ENCODE results near the gene NOX5.
"Not testable (repeated sequence)": the region's sequence is repeated elsewhere in the genome, so short reads cannot be mapped to it uniquely, and the experiment has no call there.

NOX5 gene

GRCh38 chr15:69014454-69014853 lies at the start of gene NOX5:
NOX5 (plus strand) TSS chr15:69014695; CDS start chr15:69014736, 41 bp downstream.
- DNase-seq (ENCODE audit: low read depth): no peak

GRCh38 chr15:68966996-68967395 lies 47.5 kb upstream of the NOX5 start:
- no peak for DNase-seq (ENCODE audit: low read depth)

GRCh38 chr15:68967948-68968347 lies 46.5 kb upstream of the NOX5 start:
- no peak for DNase-seq (ENCODE audit: low read depth)

GRCh38 chr15:68969298-68969697 lies 45.2 kb upstream of the NOX5 start:
- no peak for DNase-seq (ENCODE audit: low read depth)

- no peak for DNase-seq (ENCODE audit: low read depth)
Measured at GRCh38 chr15:68972201-68973065, 42.1 kb upstream of the NOX5 start.

GRCh38 chr15:68975651-68976160 lies 38.8 kb upstream of the NOX5 start:
- DNase-seq (ENCODE audit: low read depth): not testable (repeated sequence)

GRCh38 chr15:68977426-68977825 lies 37.1 kb upstream of the NOX5 start:
- not testable (repeated sequence) for DNase-seq (ENCODE audit: low read depth)

- DNase-seq (ENCODE audit: low read depth): no peak
Measured at GRCh38 chr15:68979006-68979405, 35.5 kb upstream of the NOX5 start.

- no peak for DNase-seq (ENCODE audit: low read depth)
Measured at GRCh38 chr15:68979816-68980215, 34.7 kb upstream of the NOX5 start.

GRCh38 chr15:68980786-68981185 lies 33.7 kb upstream of the NOX5 start:
- DNase-seq (ENCODE audit: low read depth): no peak

GRCh38 chr15:68981941-68982340 lies 32.6 kb upstream of the NOX5 start:
- DNase-seq (ENCODE audit: low read depth): no peak

- DNase-seq (ENCODE audit: low read depth): no peak
Measured at GRCh38 chr15:68982976-68983563, 31.4 kb upstream of the NOX5 start.

GRCh38 chr15:68983961-68984481 lies 30.5 kb upstream of the NOX5 start:
- no peak for DNase-seq (ENCODE audit: low read depth)

GRCh38 chr15:68984586-68984985 lies 29.9 kb upstream of the NOX5 start:
- no peak for DNase-seq (ENCODE audit: low read depth)

- no peak for DNase-seq (ENCODE audit: low read depth)
Measured at GRCh38 chr15:68985361-68985891, 29.1 kb upstream of the NOX5 start.

- DNase-seq (ENCODE audit: low read depth): no peak
Measured at GRCh38 chr15:68986322-68986721, 28.2 kb upstream of the NOX5 start.

GRCh38 chr15:68987120-68987519 lies 27.4 kb upstream of the NOX5 start:
- no peak for DNase-seq (ENCODE audit: low read depth)

- no peak for DNase-seq (ENCODE audit: low read depth)
Measured at GRCh38 chr15:68987676-68988075, 26.8 kb upstream of the NOX5 start.

- DNase-seq (ENCODE audit: low read depth): no peak
Measured at GRCh38 chr15:68989541-68990230, 24.8 kb upstream of the NOX5 start.

- no peak for DNase-seq (ENCODE audit: low read depth)
Measured at GRCh38 chr15:68990231-68990991, 24.1 kb upstream of the NOX5 start.

- DNase-seq (ENCODE audit: low read depth): no peak
Measured at GRCh38 chr15:68990992-68991500, 23.4 kb upstream of the NOX5 start.

Measured in activated T-cell treated with anti-CD3 and anti-CD28 coated beads for 24 hours (primary cell).